H1 (cell line): ENCODE measurements around the gene PLEKHA5.

Source experiments
- CEBPB ChIP-seq: IDR thresholded peaks from 2 replicates; pipeline ENCODE4 v1.6.1; 2012; ENCODE audit warnings: low read depth, low read length
- CREB1 ChIP-seq: IDR thresholded peaks from 2 replicates; pipeline ENCODE4 v1.6.1; 2012; ENCODE audit warnings: inconsistent platforms
- CTCF ChIP-seq, 3 experiments: IDR thresholded peaks; 1 replicate in 2 of 3; 2 replicates in 1 of 3; pipeline versions ENCODE4 v1.5.1 to v1.6.1; 2011; ENCODE audit warnings: low read length in 3 of 3, mild to moderate bottlenecking in 3 of 3, inconsistent platforms in 2 of 3, low read depth in 1 of 3, moderate library complexity in 1 of 3; ENCODE audit not compliant: insufficient read depth in 1 of 3; ENCODE audit errors: control extremely low read depth in 1 of 3
- FOSL1 ChIP-seq: IDR thresholded peaks from 2 replicates; pipeline ENCODE4 v1.6.1; 2011; ENCODE audit warnings: mild to moderate bottlenecking, low read depth, low read length, moderate library complexity; ENCODE audit not compliant: insufficient read depth
- POLR2A ChIP-seq, 2 experiments: IDR thresholded peaks; 1 replicate in 1 of 2; 2 replicates in 1 of 2; pipeline ENCODE4 v1.6.1; 2011; ENCODE audit warnings: low read depth in 2 of 2, low read length in 2 of 2, mild to moderate bottlenecking in 2 of 2; ENCODE audit errors: control extremely low read depth in 1 of 2
- RBBP5 ChIP-seq: IDR thresholded peaks from 2 replicates; pipeline ENCODE4 v1.7.1; 2012; ENCODE audit warnings: low read depth, mild to moderate bottlenecking, inconsistent platforms, low read length, moderate library complexity, borderline replicate concordance
- SRF ChIP-seq: IDR thresholded peaks from 2 replicates; pipeline ENCODE4 v1.6.1; 2011; ENCODE audit warnings: mild to moderate bottlenecking, low read depth, low read length, moderate library complexity
- TAF1 ChIP-seq: IDR thresholded peaks from 2 replicates; pipeline ENCODE4 v1.6.1; 2011; ENCODE audit warnings: mild to moderate bottlenecking, low read depth, low read length

DNA sequence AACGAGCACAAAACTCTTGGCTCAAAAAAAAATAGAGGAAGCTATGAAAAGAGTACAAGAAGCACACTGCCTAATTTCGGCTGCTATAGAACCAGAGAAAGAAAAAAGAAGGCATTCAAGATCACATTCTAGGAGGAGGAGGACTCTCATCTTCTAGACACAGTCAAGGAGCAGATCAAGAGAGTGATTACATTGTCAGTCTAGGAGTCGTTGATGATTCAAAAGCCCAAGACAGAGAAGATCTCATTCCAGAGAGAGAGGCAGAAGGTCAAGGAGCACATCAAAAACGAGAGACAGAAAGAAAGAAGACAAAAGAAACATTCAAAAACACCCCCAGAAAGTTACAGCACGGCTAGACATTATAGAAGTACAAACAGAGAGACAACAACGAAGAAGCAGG is 177.9 kb downstream of the PLEKHA5 start:
- TF ChIP-seq CTCF (IDR thresholded peaks at IDR 0.05; ENCODE audit: control extremely low read depth in 1 of 3, insufficient read depth in 1 of 3, low read depth in 1 of 3, low read length in 3 of 3) = no peak
- no peak for TF ChIP-seq RBBP5
- no peak for TF ChIP-seq POLR2A (IDR thresholded peaks at IDR 0.05; ENCODE audit: control extremely low read depth in 1 of 2, low read depth in 2 of 2, low read length in 2 of 2)
- no peak for TF ChIP-seq TAF1
- TF ChIP-seq SRF = no peak
- TF ChIP-seq CREB1 = no peak
- TF ChIP-seq CEBPB = no peak
- TF ChIP-seq FOSL1 = no peak
